ENCODE measurements around the gene SYNDIG1. TPM values are rescaled to one million over a fixed set of nuclear protein-coding genes. Genes with fewer than 3 reads are reported as not detected.

The SYNDIG1 gene
- total and polyA plus RNA-seq, 2 of the 4 experiments (the other 2 are of a cell fraction) = not detected

GRCh38 chr20:24674921-24675605 lies 205.6 kb downstream of the SYNDIG1 start:
- Histone ChIP-seq H3K79me1 (ENCODE audit: low read depth in 1 of 2, low read length in 2 of 2) (no peaks in the 10 kb centered on the region), H3K4ac (ENCODE audit: low read depth, low read length) (peak overlapping the region; percentile 24; the same call in 1 of the 2 replicates), H4K20me1 (ENCODE audit: insufficient read depth, low read length) (no peaks in the 10 kb centered on the region; the same call in 1 of the 2 replicates), H3K4me2 (ENCODE audit: low read depth, low read length) (no peak overlapping the region), H3K14ac (replicated peaks; ENCODE audit: low read depth, low read length) (no peak overlapping the region), H3K56ac (ENCODE audit: extremely low read depth, insufficient read depth, low read length) (no peak overlapping the region), H2BK5ac (ENCODE audit: low read depth, low read length, poor library complexity, severe bottlenecking) (no peak overlapping the region), H2BK20ac (ENCODE audit: low read depth, low read length) (no peak overlapping the region), H4K5ac (ENCODE audit: low read depth, low read length) (no peak overlapping the region), H3K27me3 (ENCODE audit: control insufficient read depth, insufficient read depth, low read length) (0 out of 2 replicates have a peak, but pooled peaks cover 2% of the 10 kb centered on the region), H3K23ac (ENCODE audit: low read depth, low read length) (no peak overlapping the region), H3K4me3 (ENCODE audit: insufficient read depth, low read depth, low read length) (no peak overlapping the region), H3K18ac (ENCODE audit: low read depth, low read length) (no peak overlapping the region), H2BK15ac (ENCODE audit: low read depth, low read length) (peak overlapping the region; percentile 55; the same call in 1 of the 3 replicates), H3K27ac (ENCODE audit: insufficient read depth, low read length) (no peak overlapping the region), H2AK9ac (replicated peaks; ENCODE audit: low read depth, low read length, poor library complexity) (no peak overlapping the region), H3K9ac (ENCODE audit: low read depth, low read length) (no peak overlapping the region), H4K91ac (ENCODE audit: insufficient read depth, low read depth, low read length) (peak overlapping the region; percentile 23; the same call in 1 of the 2 replicates), H4K8ac (ENCODE audit: low read depth in 2 of 2, low read length in 2 of 2) (no peak overlapping the region), H3K4me1 (ENCODE audit: control insufficient read depth, insufficient read depth, low read length) (peaks cover 17% of the 10 kb centered on the region), H3K9me1 (ENCODE audit: insufficient read depth, low read length) (peaks cover 13% of the 10 kb centered on the region), H3K9me3 (ENCODE audit: control insufficient read depth, insufficient read depth, low read length) (no peaks in the 10 kb centered on the region), H2BK120ac (ENCODE audit: low read depth, low read length) (peak overlapping the region; percentile 19; the same call in 1 of the 2 replicates), H2AK5ac (ENCODE audit: low read depth, low read length) (no peak overlapping the region), H2AFZ (replicated peaks; ENCODE audit: low read length, poor library complexity) (no peak overlapping the region), H3K36me3 (ENCODE audit: control insufficient read depth, insufficient read depth, low read length) (no peaks in the 10 kb centered on the region)
- CTCF ChIA-PET = no interaction called here
- BruUV-seq (replicated peaks) = no TSS peak
- intact Hi-C loops (cut with micrococcal nuclease) (no loop called here), dilution Hi-C loops (cut with HindIII; ENCODE audit: low sequenced_read_pairs, unreplicated experiment) (no loop called here), in situ Hi-C loops (cut with MboI; ENCODE audit: low sequenced_read_pairs) (no loop called here)
- TF ChIP-seq NFE2L2 (IDR thresholded peaks at IDR 0.05; ENCODE audit: low read depth, low read length) (no peak), MAZ (IDR thresholded peaks at IDR 0.05; ENCODE audit: borderline replicate concordance, low read depth, low read length) (no peak), RCOR1 (IDR thresholded peaks at IDR 0.05; ENCODE audit: insufficient replicate concordance, low read length) (no peak), CHD1 (IDR thresholded peaks at IDR 0.05; ENCODE audit: low read depth, low read length) (no peak), RAD21 (IDR thresholded peaks at IDR 0.05; ENCODE audit: low read length) (no peak), BHLHE40 (IDR thresholded peaks at IDR 0.05; ENCODE audit: low read depth, low read length) (no peak)
- TF ChIP-seq, protein P1, sequence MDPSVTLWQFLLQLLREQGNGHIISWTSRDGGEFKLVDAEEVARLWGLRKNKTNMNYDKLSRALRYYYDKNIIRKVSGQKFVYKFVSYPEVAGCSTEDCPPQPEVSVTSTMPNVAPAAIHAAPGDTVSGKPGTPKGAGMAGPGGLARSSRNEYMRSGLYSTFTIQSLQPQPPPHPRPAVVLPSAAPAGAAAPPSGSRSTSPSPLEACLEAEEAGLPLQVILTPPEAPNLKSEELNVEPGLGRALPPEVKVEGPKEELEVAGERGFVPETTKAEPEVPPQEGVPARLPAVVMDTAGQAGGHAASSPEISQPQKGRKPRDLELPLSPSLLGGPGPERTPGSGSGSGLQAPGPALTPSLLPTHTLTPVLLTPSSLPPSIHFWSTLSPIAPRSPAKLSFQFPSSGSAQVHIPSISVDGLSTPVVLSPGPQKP (IDR thresholded peaks at IDR 0.05; ENCODE audit: borderline replicate concordance, low read depth, low read length) = no peak
- TF ChIP-seq, protein P2, sequence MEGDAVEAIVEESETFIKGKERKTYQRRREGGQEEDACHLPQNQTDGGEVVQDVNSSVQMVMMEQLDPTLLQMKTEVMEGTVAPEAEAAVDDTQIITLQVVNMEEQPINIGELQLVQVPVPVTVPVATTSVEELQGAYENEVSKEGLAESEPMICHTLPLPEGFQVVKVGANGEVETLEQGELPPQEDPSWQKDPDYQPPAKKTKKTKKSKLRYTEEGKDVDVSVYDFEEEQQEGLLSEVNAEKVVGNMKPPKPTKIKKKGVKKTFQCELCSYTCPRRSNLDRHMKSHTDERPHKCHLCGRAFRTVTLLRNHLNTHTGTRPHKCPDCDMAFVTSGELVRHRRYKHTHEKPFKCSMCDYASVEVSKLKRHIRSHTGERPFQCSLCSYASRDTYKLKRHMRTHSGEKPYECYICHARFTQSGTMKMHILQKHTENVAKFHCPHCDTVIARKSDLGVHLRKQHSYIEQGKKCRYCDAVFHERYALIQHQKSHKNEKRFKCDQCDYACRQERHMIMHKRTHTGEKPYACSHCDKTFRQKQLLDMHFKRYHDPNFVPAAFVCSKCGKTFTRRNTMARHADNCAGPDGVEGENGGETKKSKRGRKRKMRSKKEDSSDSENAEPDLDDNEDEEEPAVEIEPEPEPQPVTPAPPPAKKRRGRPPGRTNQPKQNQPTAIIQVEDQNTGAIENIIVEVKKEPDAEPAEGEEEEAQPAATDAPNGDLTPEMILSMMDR (conservative IDR thresholded peaks at IDR 0.05; ENCODE audit: low read depth, low read length) = no peak
- no peak for ATAC-seq (ENCODE audit: low read depth)
- POLR2A ChIA-PET (ENCODE audit: unreplicated experiment) = no interaction called here
- 85% methylated on average over 4 of the region's 10 CpGs; no CpG with 5 or more reads in 1 of the 2 experiments for WGBS, 2 experiments (ENCODE audit: extremely low coverage in 2 of 2, insufficient read length in 1 of 2)
- DNase-seq = no peak

Measured in IMR-90 (cell line).